ENCODE results near the gene CTNNA3. TPM values are rescaled to one million over a fixed set of nuclear protein-coding genes. Genes with fewer than 3 reads are reported as not detected.

The CTNNA3 gene
- total and polyA plus RNA-seq, 12 donors, result 0.03 to 14.4 (median 0.47) TPM; not detected in 1

GRCh38 chr10:67049988-67050387 is 646.0 kb downstream of the CTNNA3 start:
- Histone ChIP-seq H3K4me1 (replicated peaks in 1 of 2) (no peaks in the 10 kb centered on the region), H3K9me3 (replicated peaks in 1 of 3) (no peaks in the 10 kb centered on the region), H3K27ac (no peak overlapping the region), H3K4me3 (no peak overlapping the region), H3K27me3 (no peaks in the 10 kb centered on the region), H3K36me3 (replicated peaks in 1 of 2) (no peaks in the 10 kb centered on the region)
- intact Hi-C loops (cut with DNase I), result no loop called here
- DNase-seq, result no peak
- WGBS, 4 donors, result 83 to 93% (median 91%) methylated on average over 3 of the region's 3 CpGs
- TF ChIP-seq CTCF (IDR thresholded peaks at IDR 0.05), result no peak
- no peak for TF ChIP-seq POLR2A (IDR thresholded peaks at IDR 0.05)

GRCh38 chr10:67046507-67046906 is 649.5 kb downstream of the CTNNA3 start:
- Histone ChIP-seq H3K36me3 (replicated peaks in 1 of 2) (no peaks in the 10 kb centered on the region), H3K4me1 (replicated peaks in 1 of 2) (no peaks in the 10 kb centered on the region), H3K27me3 (no peaks in the 10 kb centered on the region), H3K4me3 (no peak overlapping the region), H3K27ac (no peak overlapping the region), H3K9me3 (replicated peaks in 1 of 3) (no peaks in the 10 kb centered on the region)
- 65 to 73% (median 68%) methylated on average over 3 of the region's 3 CpGs for WGBS, 4 donors
- no peak for DNase-seq
- no peak for TF ChIP-seq POLR2A (IDR thresholded peaks at IDR 0.05)
- intact Hi-C loops (cut with DNase I), result no loop called here

GRCh38 chr10:67045404-67045803 is 650.6 kb downstream of the CTNNA3 start:
- 93 to 95% (median 94%) methylated on average over 20 to 22 of the region's 22 CpGs for WGBS, 4 donors
- DNase-seq, result no peak
- Histone ChIP-seq H3K27ac (no peak overlapping the region), H3K36me3 (replicated peaks in 1 of 2) (no peaks in the 10 kb centered on the region), H3K4me1 (replicated peaks in 1 of 2) (no peaks in the 10 kb centered on the region), H3K4me3 (no peak overlapping the region), H3K9me3 (replicated peaks in 1 of 3) (no peaks in the 10 kb centered on the region), H3K27me3 (no peaks in the 10 kb centered on the region)
- intact Hi-C loops (cut with DNase I), result no loop called here
- TF ChIP-seq POLR2A (IDR thresholded peaks at IDR 0.05) (no peak), CTCF (IDR thresholded peaks at IDR 0.05) (no peak)

- TF ChIP-seq CTCF (IDR thresholded peaks at IDR 0.05) (no peak), POLR2A (IDR thresholded peaks at IDR 0.05) (no peak)
- no peaks in the 10 kb centered on the region for H3K9me3 ChIP-seq (replicated peaks in 1 of 3)
- DNase-seq, result no peak
- intact Hi-C loops (cut with DNase I), result no loop called here
- no peak overlapping the region for H3K4me3 ChIP-seq
- H3K36me3 ChIP-seq (replicated peaks in 1 of 2), result no peaks in the 10 kb centered on the region
- no peaks in the 10 kb centered on the region for H3K4me1 ChIP-seq (replicated peaks in 1 of 2)
- no peaks in the 10 kb centered on the region for H3K27me3 ChIP-seq
- H3K27ac ChIP-seq, result no peak overlapping the region
These were observed 653.0 kb downstream of the CTNNA3 start for GRCh38 chr10:67043041-67043440.

DNA sequence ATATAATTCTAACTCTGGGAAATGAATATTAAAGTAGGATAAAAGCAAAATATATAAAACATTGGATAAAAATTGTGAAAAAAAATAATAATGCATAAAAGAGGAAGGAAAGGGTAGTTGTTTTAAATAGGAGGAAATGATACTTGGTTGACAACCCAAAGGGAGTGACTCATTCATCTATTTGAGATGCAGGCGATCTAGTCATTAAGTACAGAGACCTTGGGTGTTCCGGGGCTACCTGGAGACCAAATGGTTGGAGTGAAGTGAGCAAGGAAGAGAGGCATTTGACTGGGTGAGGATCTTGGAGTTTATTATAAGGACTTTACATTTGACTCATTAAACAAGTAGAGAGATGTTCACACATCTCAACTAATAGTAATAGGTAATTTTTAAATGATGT is 659.2 kb downstream of the CTNNA3 start:
- H3K9me3 ChIP-seq (replicated peaks in 1 of 3), result no peaks in the 10 kb centered on the region
- H3K36me3 ChIP-seq (replicated peaks in 1 of 2), result no peaks in the 10 kb centered on the region
- intact Hi-C loops (cut with DNase I), result no loop called here
- H3K27me3 ChIP-seq, result no peaks in the 10 kb centered on the region
- no peak for TF ChIP-seq POLR2A (IDR thresholded peaks at IDR 0.05)
- no peak for TF ChIP-seq CTCF (IDR thresholded peaks at IDR 0.05)
- no peak for DNase-seq
- no peak overlapping the region for H3K27ac ChIP-seq
- no peak overlapping the region for H3K4me3 ChIP-seq
- no peaks in the 10 kb centered on the region for H3K4me1 ChIP-seq (replicated peaks in 1 of 2)
- 39 to 60% (median 56%) methylated on average over 2 of the region's 2 CpGs for WGBS, 4 donors
